ENCODE results near the gene MALAT1. TPM values are rescaled to one million over a fixed set of nuclear protein-coding genes. Genes with fewer than 3 reads are reported as not detected.

The MALAT1 gene
- polyA plus RNA-seq, 1 experiment, result 924 TPM

GRCh38 chr11:65479184-65480145 is 19.4 kb upstream of the MALAT1 start:
- DNase-seq (ENCODE audit: low read depth), result peak; percentile 94
- Histone ChIP-seq H3K36me3 (ENCODE audit: control insufficient read depth, insufficient read depth, low read length) (no peaks in the 10 kb centered on the region), H3K27me3 (ENCODE audit: control insufficient read depth, insufficient read depth, low read length) (no peaks in the 10 kb centered on the region), H3K4me3 (ENCODE audit: low read depth, low read length) (peak overlapping the region; percentile 16)
- CTCF ChIA-PET, result interaction anchor here (0.5 to 5.8 kb wide), 13 partner anchors 8 to 109 kb away, joined by 3 to 62 read pairs (median 6); partner anchors contain the start of gene MALAT1
- peak; percentile 55 for TF ChIP-seq CTCF (IDR thresholded peaks at IDR 0.05; ENCODE audit: insufficient read depth, low read depth, low read length)
- POLR2A ChIA-PET, result interaction anchor here (0.9 to 5.1 kb wide), 10 partner anchors 8 to 59 kb away, joined by 3 to 137 read pairs (median 10); partner anchors contain the start of genes MALAT1 and NEAT1

GRCh38 chr11:65482306-65482850 is 16.5 kb upstream of the MALAT1 start:
- DNase-seq (ENCODE audit: low read depth), result no peak
- no peak for TF ChIP-seq CTCF (IDR thresholded peaks at IDR 0.05; ENCODE audit: insufficient read depth, low read depth, low read length)
- H3K27me3 ChIP-seq (ENCODE audit: control insufficient read depth, insufficient read depth, low read length), result no peaks in the 10 kb centered on the region
- POLR2A ChIA-PET, result interaction anchor here (0.8 to 1.4 kb wide), 6 partner anchors 10 to 59 kb away, joined by 3 to 24 read pairs (median 4); partner anchors contain the start of genes MALAT1 and NEAT1
- no peak overlapping the region for H3K4me3 ChIP-seq (ENCODE audit: low read depth, low read length)
- CTCF ChIA-PET, result interaction anchor here (1.4 kb wide), 2 partner anchors 27 to 35 kb away, joined by 4 to 5 read pairs; no protein-coding TSS in a partner anchor
- H3K36me3 ChIP-seq (ENCODE audit: control insufficient read depth, insufficient read depth, low read length), result no peaks in the 10 kb centered on the region

- Histone ChIP-seq H3K4me3 (ENCODE audit: low read depth, low read length) (no peak overlapping the region), H3K27me3 (ENCODE audit: control insufficient read depth, insufficient read depth, low read length) (no peaks in the 10 kb centered on the region), H3K36me3 (ENCODE audit: control insufficient read depth, insufficient read depth, low read length) (no peaks in the 10 kb centered on the region)
- no peak for DNase-seq (ENCODE audit: low read depth)
- POLR2A ChIA-PET, result interaction anchor here (1.3 kb wide), 1 partner anchor 14 kb away, joined by 8 read pairs; the partner anchor contains the start of gene MALAT1
- CTCF ChIA-PET, result interaction anchor here (1.2 to 1.4 kb wide), 2 partner anchors 13 to 14 kb away, joined by 3 to 4 read pairs; partner anchors contain the start of gene MALAT1
- no peak for TF ChIP-seq CTCF (IDR thresholded peaks at IDR 0.05; ENCODE audit: insufficient read depth, low read depth, low read length)
Observed at GRCh38 chr11:65485920-65486219, 13.0 kb upstream of the MALAT1 start.

- Histone ChIP-seq H3K36me3 (ENCODE audit: control insufficient read depth, insufficient read depth, low read length) (no peaks in the 10 kb centered on the region), H3K4me3 (ENCODE audit: low read depth, low read length) (no peak overlapping the region), H3K27me3 (ENCODE audit: control insufficient read depth, insufficient read depth, low read length) (no peaks in the 10 kb centered on the region)
- no peak for TF ChIP-seq CTCF (IDR thresholded peaks at IDR 0.05; ENCODE audit: insufficient read depth, low read depth, low read length)
- ChIA-PET POLR2A (interaction anchor here (0.7 to 4.5 kb wide), 5 partner anchors 7 to 172 kb away, joined by 3 to 108 read pairs (median 5); partner anchors contain the start of genes CDC42EP2, MALAT1 and NEAT1), CTCF (interaction anchor here (0.8 to 7.3 kb wide), 5 partner anchors 9 to 71 kb away, joined by 3 to 62 read pairs (median 4); no protein-coding TSS in a partner anchor)
- DNase-seq (ENCODE audit: low read depth), result no peak
Observed at GRCh38 chr11:65486570-65487466, 12.0 kb upstream of the MALAT1 start.
